ENCODE measurements around the gene CLDN19. TPM values are rescaled to one million over a fixed set of nuclear protein-coding genes. Genes with fewer than 3 reads are reported as not detected.

Gene CLDN19
- total RNA-seq, 5 donors from 2014 or later (not counting 1 experiment from before 2014, with no cell fraction given): 0.18 TPM; not detected in 4

DNA sequence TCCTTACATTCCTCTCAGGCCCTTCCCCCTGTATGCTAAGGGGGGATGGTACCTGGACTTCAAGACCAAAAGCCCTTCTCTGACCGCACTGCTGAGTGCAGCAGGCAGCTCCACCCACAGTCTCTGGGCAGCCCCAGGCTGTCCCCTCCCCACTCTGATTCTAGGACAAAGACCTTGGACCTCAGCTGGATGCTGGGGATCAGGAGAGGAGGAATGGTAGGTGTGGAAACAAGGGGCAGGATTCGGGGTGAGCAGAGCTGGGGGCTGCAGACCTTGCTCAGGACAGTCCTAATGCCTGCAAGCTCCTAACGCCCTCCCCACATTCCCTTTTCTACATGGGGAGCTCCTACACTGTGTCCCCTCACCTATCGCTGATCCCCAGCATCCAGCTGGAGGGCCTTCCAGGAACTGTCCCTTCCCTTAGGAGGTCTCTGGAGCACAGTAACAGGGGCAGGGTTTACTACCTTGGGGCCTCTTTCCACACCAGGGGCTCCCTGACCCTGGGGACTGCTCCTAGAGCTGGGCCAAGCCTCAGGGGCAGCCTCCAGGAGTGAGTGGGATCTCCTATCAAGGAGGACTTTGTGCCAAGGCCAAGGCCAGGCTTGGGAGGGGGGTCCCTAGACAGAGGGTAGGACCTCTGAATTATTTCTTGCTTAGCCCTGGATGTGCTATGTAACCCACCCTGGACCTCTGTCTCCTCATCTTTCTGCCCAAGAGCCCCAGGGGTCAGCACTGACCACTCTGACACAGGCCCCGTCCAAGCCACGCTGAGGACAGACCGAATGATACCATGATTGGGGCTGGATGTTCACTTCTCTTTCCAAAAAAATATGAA is 5.6 kb downstream of the CLDN19 start:
- CTCF ChIA-PET: no interaction called here
- no peak for ATAC-seq (replicated peaks in 1 of 4)
- Histone ChIP-seq H3K4me1 (ENCODE audit: control insufficient read depth in 1 of 2, extremely low read depth in 1 of 2, insufficient read depth in 2 of 2, low read length in 2 of 2) (peaks cover 0 to 7% of the 10 kb centered on the region in 2 experiments), H3K27ac (ENCODE audit: low read length) (no peak overlapping the region), H3K27me3 (replicated peaks in 1 of 2; ENCODE audit: control insufficient read depth in 2 of 2, extremely low read depth in 1 of 2, insufficient read depth in 2 of 2, low read length in 1 of 2) (peaks cover 0 to 14% of the 10 kb centered on the region in 2 experiments), H3K9me3 (no peaks in the 10 kb centered on the region), H3K4me3 (ENCODE audit: control insufficient read depth in 1 of 2, extremely low read depth in 1 of 2, low read length in 1 of 2) (no peak overlapping the region), H3K36me3 (ENCODE audit: control insufficient read depth in 2 of 2, extremely low read depth in 1 of 2, insufficient read depth in 1 of 2, low read length in 1 of 2) (no peaks in the 10 kb centered on the region)
- Mint-ChIP-seq H3K36me3 (no peaks in the 10 kb centered on the region), H3K27me3 (peaks cover 0 to 2% of the 10 kb centered on the region in 2 donors), H3K9me3 (no peaks in the 10 kb centered on the region), H3K4me3 (no peak overlapping the region), H3K4me1 (peaks cover 8 to 11% (median 9%) of the 10 kb centered on the region in 3 donors), H3K27ac (no peak overlapping the region)
- POLR2A ChIA-PET: no interaction called here
- WGBS (ENCODE audit: insufficient coverage): 43% methylated on average over 1 of the region's 7 CpGs
- DNase-seq: no peak

DNA sequence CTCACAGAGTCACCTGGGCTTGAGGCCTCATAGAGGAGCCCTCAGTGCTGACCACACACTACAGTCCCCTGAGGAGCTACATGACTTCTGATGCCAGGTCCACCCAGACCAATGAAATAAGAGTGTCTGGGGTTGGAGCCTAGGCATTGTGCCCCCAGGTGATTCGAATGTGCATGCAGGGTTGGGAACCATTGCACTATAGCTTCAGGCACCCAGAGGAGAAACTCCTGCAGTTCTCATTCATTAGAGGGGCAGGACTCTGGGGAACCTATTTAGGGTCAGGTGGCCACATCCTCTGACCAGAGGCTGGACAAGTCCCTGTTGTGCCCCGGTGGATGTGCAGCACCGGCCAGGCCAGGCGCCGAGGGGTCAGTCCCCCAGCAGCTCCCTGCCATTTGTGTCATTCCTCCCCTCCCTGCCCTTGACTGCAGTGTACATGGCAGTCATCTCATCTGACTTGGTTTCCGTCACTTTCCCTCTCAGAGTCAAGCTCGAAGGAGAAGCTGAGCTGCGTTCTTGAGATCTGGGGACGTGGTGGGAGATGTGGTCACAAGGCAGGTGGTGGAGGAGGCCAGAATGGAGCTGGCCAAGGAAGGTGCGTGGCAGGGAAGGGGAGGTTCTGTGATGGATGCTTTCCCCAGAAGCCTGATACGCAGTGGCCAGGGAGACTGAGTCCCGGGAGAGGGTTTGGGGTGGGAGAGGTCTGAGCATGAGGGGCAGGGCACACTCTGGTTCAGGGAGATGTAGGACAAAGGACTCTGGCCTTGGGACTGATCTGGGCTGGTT is 6.4 kb downstream of the CLDN19 start:
- Histone ChIP-seq H3K4me1 (ENCODE audit: control insufficient read depth in 1 of 2, extremely low read depth in 1 of 2, insufficient read depth in 2 of 2, low read length in 2 of 2) (peaks cover 0 to 7% of the 10 kb centered on the region in 2 experiments), H3K27me3 (replicated peaks in 1 of 2; ENCODE audit: control insufficient read depth in 2 of 2, extremely low read depth in 1 of 2, insufficient read depth in 2 of 2, low read length in 1 of 2) (peaks cover 0 to 14% of the 10 kb centered on the region in 2 experiments), H3K4me3 (ENCODE audit: control insufficient read depth in 1 of 2, extremely low read depth in 1 of 2, low read length in 1 of 2) (no peak overlapping the region), H3K9me3 (no peaks in the 10 kb centered on the region), H3K36me3 (ENCODE audit: control insufficient read depth in 2 of 2, extremely low read depth in 1 of 2, insufficient read depth in 1 of 2, low read length in 1 of 2) (no peaks in the 10 kb centered on the region), H3K27ac (ENCODE audit: low read length) (no peak overlapping the region)
- POLR2A ChIA-PET: no interaction called here
- H3K27ac Mint-ChIP-seq: no peak overlapping the region
- H3K9me3 Mint-ChIP-seq: no peaks in the 10 kb centered on the region
- WGBS (ENCODE audit: insufficient coverage): 83% methylated on average over 12 of the region's 12 CpGs
- DNase-seq: no peak
- peaks cover 8 to 11% (median 9%) of the 10 kb centered on the region in 3 donors for H3K4me1 Mint-ChIP-seq
- no peak overlapping the region for H3K4me3 Mint-ChIP-seq
- CTCF ChIA-PET: interaction anchor here in 1 of 2 donors (0.8 kb wide), 1 partner anchor 1559 kb away, joined by 3 read pairs; no protein-coding TSS in a partner anchor
- peaks cover 0 to 2% of the 10 kb centered on the region in 2 donors for H3K27me3 Mint-ChIP-seq
- no peak for ATAC-seq (replicated peaks in 1 of 4)
- H3K36me3 Mint-ChIP-seq: no peaks in the 10 kb centered on the region

DNA sequence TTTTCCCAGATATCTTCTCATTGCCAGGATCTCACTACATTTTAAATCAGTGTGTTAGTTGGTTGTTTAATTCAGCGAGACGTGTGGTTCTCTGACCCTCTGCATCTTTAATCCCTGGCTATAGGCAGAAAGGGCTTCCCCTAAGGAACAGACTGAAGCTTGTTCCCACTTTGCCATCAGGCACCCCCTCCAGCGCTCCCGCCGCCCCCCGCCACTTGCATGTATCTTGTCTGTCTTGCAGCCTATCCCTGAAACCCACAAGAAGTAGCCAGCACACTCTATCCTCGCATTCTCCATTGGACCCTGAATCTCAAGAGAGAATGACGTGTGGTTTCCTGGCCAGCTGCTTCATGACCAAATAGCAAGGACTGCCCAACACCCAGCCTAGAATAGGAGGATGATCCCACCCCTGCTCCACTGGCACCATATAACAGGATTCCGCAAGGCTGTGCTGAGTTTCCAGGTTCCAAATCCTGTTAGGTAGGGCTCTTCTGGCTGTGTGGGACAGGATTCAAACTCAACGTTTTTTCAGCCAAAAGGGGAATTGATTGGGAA is 7.8 kb downstream of the CLDN19 start:
- H3K9me3 Mint-ChIP-seq: no peaks in the 10 kb centered on the region
- H3K27ac Mint-ChIP-seq: no peak overlapping the region
- POLR2A ChIA-PET: no interaction called here
- peaks cover 0 to 4% of the 10 kb centered on the region in 2 experiments for H3K4me1 ChIP-seq (ENCODE audit: control insufficient read depth in 1 of 2, extremely low read depth in 1 of 2, insufficient read depth in 2 of 2, low read length in 2 of 2)
- no peak overlapping the region for H3K4me3 Mint-ChIP-seq
- no peak overlapping the region for H3K4me3 ChIP-seq (ENCODE audit: control insufficient read depth in 1 of 2, extremely low read depth in 1 of 2, low read length in 1 of 2)
- DNase-seq: no peak
- WGBS (ENCODE audit: insufficient coverage): 93% methylated on average over 5 of the region's 10 CpGs
- H3K27me3 ChIP-seq (replicated peaks in 1 of 2; ENCODE audit: control insufficient read depth in 2 of 2, extremely low read depth in 1 of 2, insufficient read depth in 2 of 2, low read length in 1 of 2): peaks cover 0 to 14% of the 10 kb centered on the region in 2 experiments
- H3K36me3 Mint-ChIP-seq: no peaks in the 10 kb centered on the region
- CTCF ChIA-PET: no interaction called here
- H3K4me1 Mint-ChIP-seq: peaks cover 5 to 8% (median 7%) of the 10 kb centered on the region in 3 donors
- H3K27ac ChIP-seq (ENCODE audit: low read length): no peak overlapping the region
- no peaks in the 10 kb centered on the region for H3K9me3 ChIP-seq
- no peaks in the 10 kb centered on the region for H3K36me3 ChIP-seq (ENCODE audit: control insufficient read depth in 2 of 2, extremely low read depth in 1 of 2, insufficient read depth in 1 of 2, low read length in 1 of 2)
- peaks cover 0 to 2% of the 10 kb centered on the region in 2 donors for H3K27me3 Mint-ChIP-seq
- ATAC-seq (replicated peaks in 1 of 4): no peak

DNA sequence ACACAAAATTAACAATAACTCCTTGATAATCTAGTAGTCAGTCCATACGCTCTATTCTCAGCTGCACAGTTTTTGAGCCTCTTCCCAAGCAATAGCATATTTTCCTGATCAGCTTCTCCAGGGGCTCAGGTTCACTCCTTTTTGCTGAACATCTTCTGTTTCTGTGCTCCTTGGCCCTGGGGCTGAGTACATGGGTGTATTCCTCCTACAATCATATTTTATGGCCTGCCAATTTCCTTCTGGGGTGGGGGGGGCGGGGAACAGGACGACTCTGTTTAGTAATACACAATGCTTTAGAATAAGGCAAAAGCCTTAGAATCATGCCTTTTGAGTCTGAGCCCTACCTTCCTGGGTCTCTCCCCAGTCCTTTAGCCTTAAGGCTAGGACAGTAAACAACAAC is 8.5 kb downstream of the CLDN19 start:
- H3K9me3 ChIP-seq: no peaks in the 10 kb centered on the region
- ATAC-seq (replicated peaks in 1 of 4) (no peak), DNase-seq (no peak)
- H3K27ac ChIP-seq (ENCODE audit: low read length): no peak overlapping the region
- Mint-ChIP-seq H3K36me3 (no peaks in the 10 kb centered on the region), H3K9me3 (no peaks in the 10 kb centered on the region), H3K27me3 (peaks cover 0 to 2% of the 10 kb centered on the region in 2 donors), H3K4me3 (no peak overlapping the region), H3K27ac (no peak overlapping the region), H3K4me1 (peaks cover 0 to 2% (median under 1%) of the 10 kb centered on the region in 3 donors)
- ChIA-PET CTCF (no interaction called here), POLR2A (no interaction called here)
- WGBS (ENCODE audit: insufficient coverage): no CpG with 5 or more reads among the region's 3 CpGs
- no peaks in the 10 kb centered on the region for H3K36me3 ChIP-seq (ENCODE audit: control insufficient read depth in 2 of 2, extremely low read depth in 1 of 2, insufficient read depth in 1 of 2, low read length in 1 of 2)
- H3K27me3 ChIP-seq (replicated peaks in 1 of 2; ENCODE audit: control insufficient read depth in 2 of 2, extremely low read depth in 1 of 2, insufficient read depth in 2 of 2, low read length in 1 of 2): peaks cover 0 to 14% of the 10 kb centered on the region in 2 experiments
- no peak overlapping the region for H3K4me3 ChIP-seq (ENCODE audit: control insufficient read depth in 1 of 2, extremely low read depth in 1 of 2, low read length in 1 of 2)
- H3K4me1 ChIP-seq (ENCODE audit: control insufficient read depth in 1 of 2, extremely low read depth in 1 of 2, insufficient read depth in 2 of 2, low read length in 2 of 2): no peaks in the 10 kb centered on the region

DNA sequence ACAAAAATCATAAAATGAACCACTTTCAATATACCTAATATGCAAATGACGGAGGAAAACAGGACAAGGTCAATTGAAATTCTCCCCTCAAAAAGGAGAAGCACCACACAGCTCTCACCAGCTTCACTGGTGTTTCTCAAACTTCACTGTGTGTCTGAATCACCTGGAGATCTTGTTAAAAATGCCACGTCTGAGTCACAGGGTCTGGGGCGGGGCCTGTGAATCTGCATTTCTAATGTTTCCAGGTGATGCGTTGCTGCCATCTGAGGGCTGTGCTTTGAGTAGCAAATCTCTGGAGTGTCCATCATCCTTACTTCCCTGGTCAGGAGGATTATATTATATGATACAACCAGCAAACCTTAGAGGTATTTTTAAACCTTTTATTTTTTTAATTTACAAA is 9.0 kb downstream of the CLDN19 start:
- H3K36me3 Mint-ChIP-seq: no peaks in the 10 kb centered on the region
- DNase-seq (peak in 3 of 35 experiments; percentile 8 to 28 (median 9)), ATAC-seq (replicated peaks in 1 of 4) (no peak)
- H3K4me1 Mint-ChIP-seq: no peaks in the 10 kb centered on the region
- H3K27ac Mint-ChIP-seq: no peak overlapping the region
- CTCF ChIA-PET: no interaction called here
- H3K9me3 ChIP-seq: no peaks in the 10 kb centered on the region
- H3K4me3 ChIP-seq (ENCODE audit: control insufficient read depth in 1 of 2, extremely low read depth in 1 of 2, low read length in 1 of 2): no peak overlapping the region
- H3K9me3 Mint-ChIP-seq: no peaks in the 10 kb centered on the region
- no peaks in the 10 kb centered on the region for H3K36me3 ChIP-seq (ENCODE audit: control insufficient read depth in 2 of 2, extremely low read depth in 1 of 2, insufficient read depth in 1 of 2, low read length in 1 of 2)
- peaks cover 0 to 14% of the 10 kb centered on the region in 2 experiments for H3K27me3 ChIP-seq (replicated peaks in 1 of 2; ENCODE audit: control insufficient read depth in 2 of 2, extremely low read depth in 1 of 2, insufficient read depth in 2 of 2, low read length in 1 of 2)
- H3K4me1 ChIP-seq (ENCODE audit: control insufficient read depth in 1 of 2, extremely low read depth in 1 of 2, insufficient read depth in 2 of 2, low read length in 2 of 2): no peaks in the 10 kb centered on the region
- no peak overlapping the region for H3K4me3 Mint-ChIP-seq
- WGBS (ENCODE audit: insufficient coverage): 20% methylated on average over 1 of the region's 4 CpGs
- no peak overlapping the region for H3K27ac ChIP-seq (ENCODE audit: low read length)
- peaks cover 0 to 2% of the 10 kb centered on the region in 2 donors for H3K27me3 Mint-ChIP-seq
- POLR2A ChIA-PET: no interaction called here

DNA sequence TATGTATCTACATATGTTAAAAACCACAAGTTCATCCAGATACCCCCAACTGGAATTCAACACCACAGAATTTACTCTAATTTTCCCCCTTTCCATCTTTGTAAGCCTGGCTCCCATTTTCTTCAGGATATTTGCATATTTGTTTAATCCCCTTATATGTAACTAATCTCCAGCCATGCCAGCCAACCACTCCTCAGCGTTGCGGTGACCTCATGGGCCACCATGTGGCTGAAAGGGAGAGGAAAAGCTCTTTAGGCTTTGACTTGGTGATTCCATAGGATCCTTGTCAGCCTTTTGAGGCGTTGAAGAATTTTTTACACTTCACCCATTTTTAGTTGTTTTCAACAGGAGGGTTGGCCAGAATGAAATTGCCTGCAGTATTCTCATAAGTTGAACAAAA is 10.0 kb downstream of the CLDN19 start:
- Histone ChIP-seq H3K4me1 (ENCODE audit: control insufficient read depth in 1 of 2, extremely low read depth in 1 of 2, insufficient read depth in 2 of 2, low read length in 2 of 2) (no peaks in the 10 kb centered on the region), H3K9me3 (no peaks in the 10 kb centered on the region), H3K4me3 (ENCODE audit: control insufficient read depth in 1 of 2, extremely low read depth in 1 of 2, low read length in 1 of 2) (no peak overlapping the region), H3K36me3 (ENCODE audit: control insufficient read depth in 2 of 2, extremely low read depth in 1 of 2, insufficient read depth in 1 of 2, low read length in 1 of 2) (no peaks in the 10 kb centered on the region), H3K27ac (ENCODE audit: low read length) (no peak overlapping the region), H3K27me3 (replicated peaks in 1 of 2; ENCODE audit: control insufficient read depth in 2 of 2, extremely low read depth in 1 of 2, insufficient read depth in 2 of 2, low read length in 1 of 2) (peaks cover 0 to 11% of the 10 kb centered on the region in 2 experiments)
- Mint-ChIP-seq H3K4me1 (no peaks in the 10 kb centered on the region), H3K27me3 (peaks cover 0 to 2% of the 10 kb centered on the region in 2 donors), H3K4me3 (no peak overlapping the region), H3K27ac (no peak overlapping the region), H3K36me3 (no peaks in the 10 kb centered on the region), H3K9me3 (no peaks in the 10 kb centered on the region)
- no CpG with 5 or more reads among the region's 3 CpGs for WGBS (ENCODE audit: insufficient coverage)
- no peak for DNase-seq
- ChIA-PET POLR2A (no interaction called here), CTCF (no interaction called here)
- no peak for ATAC-seq (replicated peaks in 1 of 4)

Data from T-cell (primary cell).